ENCODE results near the gene USP22.

USP22 gene

DNA sequence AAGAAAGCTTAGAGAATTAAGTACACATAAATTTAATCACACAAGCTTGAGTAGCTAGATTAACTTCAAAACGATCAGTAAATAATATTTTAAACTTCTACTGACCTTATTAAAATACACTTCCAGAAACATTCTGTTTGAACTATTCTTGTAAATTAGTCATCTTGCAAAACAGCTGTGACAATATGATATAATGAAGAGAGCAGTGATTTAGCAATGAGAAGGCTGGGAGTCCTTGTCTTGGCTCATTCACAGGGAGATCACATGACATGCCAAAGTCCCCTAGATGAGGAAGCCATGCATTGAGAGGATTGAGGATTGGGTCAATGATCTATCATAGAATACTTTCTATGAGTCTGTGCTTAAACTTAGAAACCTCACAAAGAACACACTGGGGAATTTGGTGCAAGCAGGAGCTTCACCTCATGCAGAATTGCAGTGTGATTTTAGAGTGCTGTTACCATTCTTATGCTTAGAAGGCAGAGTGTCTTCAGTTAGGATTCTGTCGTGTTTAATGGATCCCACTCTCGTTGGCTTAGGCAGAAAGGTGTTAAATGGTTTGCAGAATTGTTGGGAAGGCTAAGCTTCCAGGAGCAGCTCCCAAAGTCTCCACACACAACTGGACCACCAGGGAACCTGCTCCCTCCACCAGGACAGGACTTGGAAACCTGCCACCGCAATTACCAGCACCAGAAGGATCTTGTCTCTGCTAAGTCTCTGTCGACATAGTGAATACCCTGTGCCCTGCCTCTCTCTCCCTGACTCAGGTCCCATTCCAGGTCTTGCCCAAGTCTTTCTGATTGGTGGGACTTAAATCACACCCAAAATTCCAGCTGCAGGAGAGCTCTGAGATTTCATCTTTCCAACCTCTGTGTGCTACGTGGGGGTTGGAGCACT lies 87.1 kb downstream of the USP22 start:
- no peak overlapping the region for H3K27ac ChIP-seq (ENCODE audit: low read depth, low read length)

DNA sequence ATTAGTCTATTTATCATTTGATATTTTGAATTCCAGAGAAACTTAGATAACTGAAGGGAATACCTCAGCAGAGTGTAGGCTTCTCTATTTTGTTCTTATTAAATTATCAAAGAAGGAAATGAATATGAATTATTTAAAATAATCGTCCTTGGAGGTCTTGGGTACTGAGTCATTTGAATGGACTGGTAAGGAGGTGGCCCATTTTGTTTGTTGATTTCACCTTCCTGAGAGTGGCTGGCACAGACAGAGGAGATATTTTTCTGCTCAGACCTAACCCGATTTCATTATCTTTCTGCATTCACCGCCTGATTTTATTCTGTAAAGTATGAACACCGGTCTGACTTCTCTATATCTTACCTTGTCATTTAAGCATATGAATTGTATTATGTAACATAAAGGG lies 88.0 kb downstream of the USP22 start:
- Histone ChIP-seq H3K4me2 (ENCODE audit: low read length) (no peak overlapping the region), H3F3A (ENCODE audit: control insufficient read depth, insufficient read depth) (no peaks in the 10 kb centered on the region), H3K27ac (ENCODE audit: low read depth, low read length) (no peak overlapping the region), H3K4me1 (ENCODE audit: control insufficient read depth, low read length) (no peaks in the 10 kb centered on the region), H3K9me2 (replicated peaks; ENCODE audit: control insufficient read depth, low read length) (no peaks in the 10 kb centered on the region), H4K20me1 (ENCODE audit: control insufficient read depth, insufficient read depth, low read depth, low read length) (no peaks in the 10 kb centered on the region), H3K27me3 (ENCODE audit: control insufficient read depth, low read length) (peaks cover 21% of the 10 kb centered on the region), H3K36me3 (ENCODE audit: control insufficient read depth, low read length) (no peaks in the 10 kb centered on the region), H3K9me3 (ENCODE audit: control insufficient read depth, insufficient read depth, low read length) (no peaks in the 10 kb centered on the region), H3K4me3 (ENCODE audit: low read length) (no peak overlapping the region), H3K79me2 (ENCODE audit: control insufficient read depth, low read length) (no peaks in the 10 kb centered on the region)
- TF ChIP-seq, protein P1, sequence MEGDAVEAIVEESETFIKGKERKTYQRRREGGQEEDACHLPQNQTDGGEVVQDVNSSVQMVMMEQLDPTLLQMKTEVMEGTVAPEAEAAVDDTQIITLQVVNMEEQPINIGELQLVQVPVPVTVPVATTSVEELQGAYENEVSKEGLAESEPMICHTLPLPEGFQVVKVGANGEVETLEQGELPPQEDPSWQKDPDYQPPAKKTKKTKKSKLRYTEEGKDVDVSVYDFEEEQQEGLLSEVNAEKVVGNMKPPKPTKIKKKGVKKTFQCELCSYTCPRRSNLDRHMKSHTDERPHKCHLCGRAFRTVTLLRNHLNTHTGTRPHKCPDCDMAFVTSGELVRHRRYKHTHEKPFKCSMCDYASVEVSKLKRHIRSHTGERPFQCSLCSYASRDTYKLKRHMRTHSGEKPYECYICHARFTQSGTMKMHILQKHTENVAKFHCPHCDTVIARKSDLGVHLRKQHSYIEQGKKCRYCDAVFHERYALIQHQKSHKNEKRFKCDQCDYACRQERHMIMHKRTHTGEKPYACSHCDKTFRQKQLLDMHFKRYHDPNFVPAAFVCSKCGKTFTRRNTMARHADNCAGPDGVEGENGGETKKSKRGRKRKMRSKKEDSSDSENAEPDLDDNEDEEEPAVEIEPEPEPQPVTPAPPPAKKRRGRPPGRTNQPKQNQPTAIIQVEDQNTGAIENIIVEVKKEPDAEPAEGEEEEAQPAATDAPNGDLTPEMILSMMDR (IDR thresholded peaks at IDR 0.05; ENCODE audit: low read depth, low read length, poor library complexity, severe bottlenecking): no peak
- no peak for TF ChIP-seq EZH2phosphoT487 (IDR thresholded peaks at IDR 0.05; ENCODE audit: borderline replicate concordance, low read length)

More for the DNA sequence above, 87.1 kb downstream of the USP22 start:
- no peak for TF ChIP-seq EZH2phosphoT487 (IDR thresholded peaks at IDR 0.05; ENCODE audit: borderline replicate concordance, low read length)
- TF ChIP-seq, protein P1 (IDR thresholded peaks at IDR 0.05; ENCODE audit: low read depth, low read length, poor library complexity, severe bottlenecking): no peak
- no peaks in the 10 kb centered on the region for H3K36me3 ChIP-seq (ENCODE audit: control insufficient read depth, low read length)
- no peaks in the 10 kb centered on the region for H3F3A ChIP-seq (ENCODE audit: control insufficient read depth, insufficient read depth)
- H3K27me3 ChIP-seq (ENCODE audit: control insufficient read depth, low read length): peaks cover 22% of the 10 kb centered on the region
- H3K9me3 ChIP-seq (ENCODE audit: control insufficient read depth, insufficient read depth, low read length): no peaks in the 10 kb centered on the region
- no peak overlapping the region for H3K4me2 ChIP-seq (ENCODE audit: low read length)
- no peaks in the 10 kb centered on the region for H3K9me2 ChIP-seq (replicated peaks; ENCODE audit: control insufficient read depth, low read length)
- no peaks in the 10 kb centered on the region for H3K79me2 ChIP-seq (ENCODE audit: control insufficient read depth, low read length)
- no peak overlapping the region for H3K4me3 ChIP-seq (ENCODE audit: low read length)
- H3K4me1 ChIP-seq (ENCODE audit: control insufficient read depth, low read length): no peaks in the 10 kb centered on the region
- H4K20me1 ChIP-seq (ENCODE audit: control insufficient read depth, insufficient read depth, low read depth, low read length): no peaks in the 10 kb centered on the region

DNA sequence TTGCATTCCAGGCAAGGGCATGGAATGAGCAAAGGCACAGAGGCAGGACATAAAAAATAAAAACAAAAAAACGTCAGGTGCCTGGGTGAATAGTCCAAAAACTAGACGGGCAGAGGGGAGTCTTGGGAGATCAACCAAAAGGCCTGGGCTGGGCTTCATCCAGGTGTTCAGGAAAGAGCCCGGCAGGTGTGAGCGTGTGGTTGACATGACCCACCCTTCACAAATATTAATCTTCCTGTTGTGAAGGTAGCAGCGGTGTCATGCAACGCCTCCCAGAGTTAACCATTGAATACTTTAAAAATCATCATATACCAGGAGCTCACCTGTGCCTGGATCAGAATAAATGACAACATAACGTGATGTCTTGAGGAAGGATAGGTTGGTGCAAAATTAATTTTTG lies 90.6 kb downstream of the USP22 start:
- H3K9me3 ChIP-seq (ENCODE audit: control insufficient read depth, insufficient read depth, low read length): no peaks in the 10 kb centered on the region
- no peak overlapping the region for H3K27ac ChIP-seq (ENCODE audit: low read depth, low read length)

More for the DNA sequence above, 90.6 kb downstream of the USP22 start:
- Histone ChIP-seq H3K79me2 (ENCODE audit: control insufficient read depth, low read length) (no peaks in the 10 kb centered on the region), H4K20me1 (ENCODE audit: control insufficient read depth, insufficient read depth, low read depth, low read length) (no peaks in the 10 kb centered on the region), H3K4me1 (ENCODE audit: control insufficient read depth, low read length) (no peaks in the 10 kb centered on the region), H3K27me3 (ENCODE audit: control insufficient read depth, low read length) (peaks cover 12% of the 10 kb centered on the region), H3K36me3 (ENCODE audit: control insufficient read depth, low read length) (no peaks in the 10 kb centered on the region), H3K4me2 (ENCODE audit: low read length) (no peak overlapping the region), H3K4me3 (ENCODE audit: low read length) (no peak overlapping the region), H3F3A (ENCODE audit: control insufficient read depth, insufficient read depth) (no peaks in the 10 kb centered on the region), H3K9me2 (replicated peaks; ENCODE audit: control insufficient read depth, low read length) (no peaks in the 10 kb centered on the region)
- TF ChIP-seq, protein P1 (IDR thresholded peaks at IDR 0.05; ENCODE audit: low read depth, low read length, poor library complexity, severe bottlenecking): no peak
- no peak for TF ChIP-seq EZH2phosphoT487 (IDR thresholded peaks at IDR 0.05; ENCODE audit: borderline replicate concordance, low read length)

Data from DOHH2 (cell line).